ENCODE data around the gene JAK2.
"Not testable (repeated sequence)": the region's sequence is repeated elsewhere in the genome, so short reads cannot be mapped to it uniquely, and the experiment has no call there.

DNA sequence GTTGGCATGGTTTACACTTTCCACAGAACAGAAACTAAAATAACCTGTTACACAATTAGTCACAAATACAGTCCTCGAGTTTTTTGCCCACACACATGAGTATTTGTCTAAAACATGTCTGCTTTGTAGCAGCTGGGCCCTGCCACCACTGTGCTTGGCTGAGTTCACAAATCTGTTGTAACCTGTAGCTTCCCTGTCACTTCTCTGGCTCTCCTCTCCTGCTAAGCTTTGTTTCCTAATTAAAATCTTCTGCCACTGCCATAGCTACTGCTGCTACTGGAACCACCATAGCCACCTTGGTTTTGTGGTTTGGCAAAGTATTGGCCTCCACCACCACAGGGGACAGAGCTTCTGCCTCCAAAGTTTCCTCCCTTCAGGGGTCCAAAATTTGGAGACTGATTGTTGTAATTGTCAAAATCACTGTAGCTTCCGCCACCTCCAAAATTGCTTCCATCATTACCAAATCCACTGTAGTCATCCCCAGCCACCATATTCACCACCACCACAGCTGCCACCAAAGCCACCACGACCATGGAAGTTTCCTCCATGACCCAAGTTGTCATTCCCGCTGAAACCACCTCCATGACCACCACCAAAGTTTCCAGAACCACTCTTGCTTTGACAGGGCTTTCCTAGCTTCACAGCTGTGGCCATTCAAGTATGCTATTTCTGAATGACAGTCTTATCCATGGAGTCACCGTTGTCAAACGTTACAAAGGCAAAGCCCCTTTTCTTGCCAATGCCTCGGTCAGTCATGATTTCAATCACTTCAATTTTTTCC, 40.5 kb upstream of the JAK2 start:
- TF ChIP-seq, protein P1, sequence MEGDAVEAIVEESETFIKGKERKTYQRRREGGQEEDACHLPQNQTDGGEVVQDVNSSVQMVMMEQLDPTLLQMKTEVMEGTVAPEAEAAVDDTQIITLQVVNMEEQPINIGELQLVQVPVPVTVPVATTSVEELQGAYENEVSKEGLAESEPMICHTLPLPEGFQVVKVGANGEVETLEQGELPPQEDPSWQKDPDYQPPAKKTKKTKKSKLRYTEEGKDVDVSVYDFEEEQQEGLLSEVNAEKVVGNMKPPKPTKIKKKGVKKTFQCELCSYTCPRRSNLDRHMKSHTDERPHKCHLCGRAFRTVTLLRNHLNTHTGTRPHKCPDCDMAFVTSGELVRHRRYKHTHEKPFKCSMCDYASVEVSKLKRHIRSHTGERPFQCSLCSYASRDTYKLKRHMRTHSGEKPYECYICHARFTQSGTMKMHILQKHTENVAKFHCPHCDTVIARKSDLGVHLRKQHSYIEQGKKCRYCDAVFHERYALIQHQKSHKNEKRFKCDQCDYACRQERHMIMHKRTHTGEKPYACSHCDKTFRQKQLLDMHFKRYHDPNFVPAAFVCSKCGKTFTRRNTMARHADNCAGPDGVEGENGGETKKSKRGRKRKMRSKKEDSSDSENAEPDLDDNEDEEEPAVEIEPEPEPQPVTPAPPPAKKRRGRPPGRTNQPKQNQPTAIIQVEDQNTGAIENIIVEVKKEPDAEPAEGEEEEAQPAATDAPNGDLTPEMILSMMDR (IDR thresholded peaks at IDR 0.05), result not testable (repeated sequence)
- TF ChIP-seq POLR2A, POLR2AphosphoS5 (IDR thresholded peaks at IDR 0.05): not testable (repeated sequence)
